Glomerular visceral epithelial cell (primary cell): ENCODE results near the gene RPSA.
"Not testable (repeated sequence)": the region's sequence is repeated elsewhere in the genome, so short reads cannot be mapped to it uniquely, and the experiment has no call there.

Experiments
- DNase-seq: peaks from one replicate; pipeline ENCODE4 v3.0.0-alpha.2; 2016; ENCODE audit errors: extremely low spot score

RPSA gene

GRCh38 chr3:39419742-39420315 lies 13.3 kb downstream of the RPSA start:
- no peak for DNase-seq

GRCh38 chr3:39420543-39420942 lies 14.0 kb downstream of the RPSA start:
- DNase-seq = no peak

- no peak for DNase-seq
These were observed 17.0 kb downstream of the RPSA start for GRCh38 chr3:39423436-39423970.

- no peak for DNase-seq
These were observed 19.8 kb downstream of the RPSA start for GRCh38 chr3:39426312-39426711.

- no peak for DNase-seq
These were observed 21.0 kb downstream of the RPSA start for GRCh38 chr3:39427506-39427905.

- no peak for DNase-seq
These were observed 22.3 kb downstream of the RPSA start for GRCh38 chr3:39428745-39429201.

- no peak for DNase-seq
These were observed 22.9 kb downstream of the RPSA start for GRCh38 chr3:39429466-39429865.

GRCh38 chr3:39432342-39432741 lies 25.8 kb downstream of the RPSA start:
- no peak for DNase-seq

GRCh38 chr3:39433642-39434041 lies 27.1 kb downstream of the RPSA start:
- peak; percentile 54 for DNase-seq

GRCh38 chr3:39434574-39434973 lies 28.1 kb downstream of the RPSA start:
- DNase-seq = peak; percentile 11

GRCh38 chr3:39435006-39435748 lies 28.7 kb downstream of the RPSA start:
- peak; percentile 9 for DNase-seq

- DNase-seq = no peak
These were observed 32.4 kb downstream of the RPSA start for GRCh38 chr3:39438880-39439279.

GRCh38 chr3:39440316-39440715 lies 33.8 kb downstream of the RPSA start:
- DNase-seq = no peak

GRCh38 chr3:39443530-39443929 lies 37.0 kb downstream of the RPSA start:
- DNase-seq = no peak

GRCh38 chr3:39445927-39446326 lies 39.4 kb downstream of the RPSA start:
- no peak for DNase-seq

- DNase-seq = no peak
These were observed 39.9 kb downstream of the RPSA start for GRCh38 chr3:39446444-39446843.

GRCh38 chr3:39447637-39448483 lies 41.3 kb downstream of the RPSA start:
- peak; percentile 76 for DNase-seq

GRCh38 chr3:39448506-39449233 lies 42.1 kb downstream of the RPSA start:
- no peak for DNase-seq

GRCh38 chr3:39449796-39450195 lies 43.3 kb downstream of the RPSA start:
- no peak for DNase-seq

GRCh38 chr3:39453134-39453533 lies 46.6 kb downstream of the RPSA start:
- no peak for DNase-seq

GRCh38 chr3:39453872-39454271 lies 47.4 kb downstream of the RPSA start:
- DNase-seq = not testable (repeated sequence)
